Astrocyte of the hippocampus (primary cell): Measurements from ENCODE around the gene WNT7A.

Experiments used
- DNase-seq: peaks from one replicate; pipeline ENCODE4 v3.0.0; 2011; ENCODE audit warnings: low read depth, low spot score

Gene WNT7A

GRCh38 chr3:13846238-13846637 is 33.6 kb downstream of the WNT7A start:
- DNase-seq = no peak

GRCh38 chr3:13845806-13846205 is 34.1 kb downstream of the WNT7A start:
- no peak for DNase-seq

GRCh38 chr3:13844911-13845310 is 35.0 kb downstream of the WNT7A start:
- no peak for DNase-seq

GRCh38 chr3:13844286-13844685 is 35.6 kb downstream of the WNT7A start:
- no peak for DNase-seq

- no peak for DNase-seq
These were observed 36.5 kb downstream of the WNT7A start for GRCh38 chr3:13843351-13843750.

GRCh38 chr3:13842226-13842625 is 37.6 kb downstream of the WNT7A start:
- no peak for DNase-seq

- no peak for DNase-seq
These were observed 38.0 kb downstream of the WNT7A start for GRCh38 chr3:13841826-13842225.

GRCh38 chr3:13841141-13841540 is 38.7 kb downstream of the WNT7A start:
- no peak for DNase-seq

GRCh38 chr3:13840456-13840855 is 39.4 kb downstream of the WNT7A start:
- no peak for DNase-seq

GRCh38 chr3:13839726-13840340 is 40.0 kb downstream of the WNT7A start:
- DNase-seq = no peak

GRCh38 chr3:13839253-13839652 is 40.6 kb downstream of the WNT7A start:
- no peak for DNase-seq

- no peak for DNase-seq
These were observed 41.5 kb downstream of the WNT7A start for GRCh38 chr3:13838421-13838820.

GRCh38 chr3:13837751-13838150 is 42.1 kb downstream of the WNT7A start:
- no peak for DNase-seq

GRCh38 chr3:13836658-13837587 is 42.9 kb downstream of the WNT7A start:
- DNase-seq = no peak

GRCh38 chr3:13835246-13835645 is 44.6 kb downstream of the WNT7A start:
- DNase-seq = no peak

- no peak for DNase-seq
These were observed 45.4 kb downstream of the WNT7A start for GRCh38 chr3:13834258-13835035.

GRCh38 chr3:13833506-13834257 is 46.2 kb downstream of the WNT7A start:
- no peak for DNase-seq

GRCh38 chr3:13832130-13832529 is 47.7 kb downstream of the WNT7A start:
- DNase-seq = no peak

- DNase-seq = no peak
These were observed 48.4 kb downstream of the WNT7A start for GRCh38 chr3:13831386-13831996.

- DNase-seq = no peak
These were observed 50.6 kb downstream of the WNT7A start for GRCh38 chr3:13829311-13829710.
